ENCODE results near the gene MRPL45.

The MRPL45 gene

DNA sequence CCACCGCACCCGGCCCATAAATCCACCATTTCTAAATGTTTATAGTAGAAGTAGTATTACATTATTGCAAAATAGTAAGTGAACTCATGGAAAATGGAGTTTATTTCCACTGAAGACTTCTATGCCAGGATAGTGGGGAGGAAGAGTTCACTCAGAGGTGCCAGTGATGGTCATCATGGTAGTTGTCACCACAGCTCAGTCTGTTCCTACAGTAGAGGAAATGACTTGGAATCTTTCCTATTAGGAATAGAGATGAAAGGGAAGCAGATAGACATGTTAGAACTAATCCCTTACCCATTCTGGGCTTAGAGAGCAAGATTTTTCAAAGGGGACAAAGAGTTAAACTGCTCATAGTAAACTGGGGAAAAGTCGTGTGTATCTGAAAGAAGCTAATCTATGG is 20.1 kb downstream of the MRPL45 start:
- H3K4me1 Mint-ChIP-seq (ENCODE audit: low read depth) = no peaks in the 10 kb centered on the region
- H3K4me3 Mint-ChIP-seq = no peak overlapping the region
- H3K27ac Mint-ChIP-seq = no peak overlapping the region
- peaks cover 11% of the 10 kb centered on the region for H3K36me3 Mint-ChIP-seq
- no peaks in the 10 kb centered on the region for H3K9me3 Mint-ChIP-seq (ENCODE audit: low read depth)
- no peaks in the 10 kb centered on the region for H3K27me3 Mint-ChIP-seq

DNA sequence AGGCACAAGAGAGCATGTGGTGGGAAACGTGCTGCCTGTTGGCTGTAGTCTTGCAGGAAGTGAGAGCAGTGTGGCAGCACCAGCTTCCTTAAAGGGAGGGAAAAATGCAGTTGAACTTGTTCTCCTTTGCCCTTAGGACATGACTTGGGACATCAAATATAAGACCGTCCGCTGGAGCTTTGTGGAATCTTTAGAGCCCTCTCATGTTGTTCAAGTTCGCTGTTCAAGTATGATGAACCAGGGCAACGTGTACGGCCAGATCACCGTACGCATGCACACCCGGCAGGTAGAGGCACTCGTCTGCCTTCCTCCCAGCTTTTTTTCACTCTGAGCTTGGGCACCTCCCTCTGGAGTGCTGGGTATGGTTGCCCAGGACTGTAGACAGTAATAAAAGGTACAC is 23.5 kb downstream of the MRPL45 start:
- Mint-ChIP-seq H3K36me3 (peaks cover 12% of the 10 kb centered on the region), H3K27ac (no peak overlapping the region), H3K4me3 (no peak overlapping the region), H3K9me3 (ENCODE audit: low read depth) (no peaks in the 10 kb centered on the region), H3K4me1 (ENCODE audit: low read depth) (peaks cover 6% of the 10 kb centered on the region), H3K27me3 (no peaks in the 10 kb centered on the region)

DNA sequence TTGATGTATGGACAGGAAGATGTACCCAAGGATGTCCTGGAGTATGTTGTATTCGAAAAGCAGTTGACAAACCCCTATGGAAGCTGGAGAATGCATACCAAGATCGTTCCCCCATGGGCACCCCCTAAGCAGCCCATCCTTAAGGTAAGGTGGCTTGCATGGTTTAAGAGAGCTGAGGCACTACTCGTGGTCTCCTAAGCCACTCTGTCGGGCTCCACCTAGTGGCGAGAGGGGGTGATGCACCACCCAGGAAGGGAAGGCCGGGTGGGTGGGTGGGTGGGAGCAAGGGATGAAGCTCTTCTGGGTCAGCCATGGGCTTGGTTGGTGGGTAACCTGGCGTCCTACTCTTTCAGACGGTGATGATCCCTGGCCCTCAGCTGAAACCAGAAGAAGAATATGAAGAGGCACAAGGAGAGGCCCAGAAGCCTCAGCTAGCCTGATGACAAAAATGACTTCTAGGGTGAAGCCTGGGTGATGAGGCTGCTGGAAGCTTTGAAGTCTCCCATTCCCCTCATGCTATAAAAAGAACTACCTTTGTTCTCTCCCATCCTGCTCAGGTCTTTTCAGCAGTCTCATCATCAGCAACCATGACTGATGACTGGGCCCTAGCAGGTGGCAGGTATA is 25.3 kb downstream of the MRPL45 start:
- Mint-ChIP-seq H3K9me3 (ENCODE audit: low read depth) (no peaks in the 10 kb centered on the region), H3K4me3 (no peak overlapping the region), H3K27ac (no peak overlapping the region), H3K4me1 (ENCODE audit: low read depth) (peaks cover 13% of the 10 kb centered on the region), H3K27me3 (no peaks in the 10 kb centered on the region), H3K36me3 (peaks cover 8% of the 10 kb centered on the region)

DNA sequence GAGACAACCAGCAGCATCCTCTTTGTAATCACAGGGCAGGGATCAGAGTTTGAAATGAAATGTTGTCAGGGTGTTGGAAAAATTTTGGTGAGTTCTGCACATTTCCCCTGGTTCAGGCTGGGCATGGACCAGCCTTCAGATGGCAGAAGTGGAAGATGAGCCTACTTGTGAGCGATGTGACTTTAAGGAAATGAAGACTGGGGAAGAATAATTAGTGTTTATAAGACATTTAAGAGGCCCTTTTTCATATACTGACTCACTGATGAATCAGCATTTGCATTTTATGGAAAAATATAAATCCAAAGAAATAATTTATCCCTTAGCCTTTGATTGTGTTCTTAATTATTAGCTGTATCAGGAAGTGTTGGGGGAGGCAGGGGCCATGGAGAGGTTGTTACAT is 25.9 kb downstream of the MRPL45 start:
- Mint-ChIP-seq H3K27ac (no peak overlapping the region), H3K4me1 (ENCODE audit: low read depth) (peaks cover 15% of the 10 kb centered on the region), H3K4me3 (no peak overlapping the region), H3K27me3 (no peaks in the 10 kb centered on the region), H3K36me3 (peaks cover 8% of the 10 kb centered on the region), H3K9me3 (ENCODE audit: low read depth) (no peaks in the 10 kb centered on the region)

DNA sequence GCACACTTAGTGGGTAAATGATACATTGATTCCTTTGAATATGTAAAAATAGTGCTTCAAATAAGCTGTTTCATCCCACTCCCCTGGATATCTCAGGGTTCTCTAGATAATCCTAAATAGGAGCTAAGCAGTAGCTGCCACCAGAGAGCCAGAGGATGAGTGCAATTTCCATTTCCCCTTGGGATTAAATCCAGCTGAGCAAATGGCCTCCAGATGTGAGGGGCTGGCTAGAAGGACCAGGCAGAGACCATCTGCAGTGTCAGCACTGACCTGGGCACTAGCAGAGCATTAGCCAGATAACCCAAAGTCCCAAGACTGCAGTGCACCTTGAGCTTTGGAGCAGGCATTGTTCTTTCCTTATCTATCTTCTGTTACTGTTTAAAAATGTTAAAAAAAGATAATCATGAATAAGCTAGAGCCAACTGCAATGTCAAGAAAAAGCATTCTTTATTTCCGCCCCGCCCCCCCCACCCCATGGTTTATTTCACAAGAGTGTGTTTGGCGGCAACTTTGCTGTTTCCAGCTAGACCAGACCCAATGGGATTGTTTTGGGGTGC is 27.3 kb downstream of the MRPL45 start:
- no peaks in the 10 kb centered on the region for H3K27me3 Mint-ChIP-seq
- H3K9me3 Mint-ChIP-seq (ENCODE audit: low read depth) = no peaks in the 10 kb centered on the region
- H3K27ac Mint-ChIP-seq = no peak overlapping the region
- H3K4me3 Mint-ChIP-seq = no peak overlapping the region
- H3K36me3 Mint-ChIP-seq = peaks cover 6% of the 10 kb centered on the region
- peaks cover 16% of the 10 kb centered on the region for H3K4me1 Mint-ChIP-seq (ENCODE audit: low read depth)

DNA sequence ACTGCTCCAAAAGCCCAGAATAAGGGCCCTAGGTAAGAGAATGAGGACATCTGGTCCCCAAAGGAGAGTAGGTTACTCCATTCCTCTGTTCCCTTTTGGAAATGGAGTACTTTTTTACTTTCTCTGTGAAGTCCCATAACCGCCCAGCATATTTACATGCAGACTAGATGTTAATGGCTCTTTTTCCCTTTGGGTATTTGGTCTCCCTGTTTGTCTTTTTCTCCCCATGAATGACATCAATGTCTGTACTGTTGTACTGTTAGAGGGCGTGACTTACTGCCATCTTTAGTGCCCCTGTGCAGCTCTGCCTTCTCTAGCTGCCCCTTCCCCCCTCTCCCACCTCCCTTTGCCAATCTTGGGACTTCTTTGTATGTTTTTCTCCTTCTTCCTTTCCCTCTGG is 27.8 kb downstream of the MRPL45 start:
- peaks cover 16% of the 10 kb centered on the region for H3K4me1 Mint-ChIP-seq (ENCODE audit: low read depth)
- H3K27ac Mint-ChIP-seq = no peak overlapping the region
- H3K36me3 Mint-ChIP-seq = peaks cover 6% of the 10 kb centered on the region
- H3K27me3 Mint-ChIP-seq = no peaks in the 10 kb centered on the region
- no peak overlapping the region for H3K4me3 Mint-ChIP-seq
- H3K9me3 Mint-ChIP-seq (ENCODE audit: low read depth) = no peaks in the 10 kb centered on the region

DNA sequence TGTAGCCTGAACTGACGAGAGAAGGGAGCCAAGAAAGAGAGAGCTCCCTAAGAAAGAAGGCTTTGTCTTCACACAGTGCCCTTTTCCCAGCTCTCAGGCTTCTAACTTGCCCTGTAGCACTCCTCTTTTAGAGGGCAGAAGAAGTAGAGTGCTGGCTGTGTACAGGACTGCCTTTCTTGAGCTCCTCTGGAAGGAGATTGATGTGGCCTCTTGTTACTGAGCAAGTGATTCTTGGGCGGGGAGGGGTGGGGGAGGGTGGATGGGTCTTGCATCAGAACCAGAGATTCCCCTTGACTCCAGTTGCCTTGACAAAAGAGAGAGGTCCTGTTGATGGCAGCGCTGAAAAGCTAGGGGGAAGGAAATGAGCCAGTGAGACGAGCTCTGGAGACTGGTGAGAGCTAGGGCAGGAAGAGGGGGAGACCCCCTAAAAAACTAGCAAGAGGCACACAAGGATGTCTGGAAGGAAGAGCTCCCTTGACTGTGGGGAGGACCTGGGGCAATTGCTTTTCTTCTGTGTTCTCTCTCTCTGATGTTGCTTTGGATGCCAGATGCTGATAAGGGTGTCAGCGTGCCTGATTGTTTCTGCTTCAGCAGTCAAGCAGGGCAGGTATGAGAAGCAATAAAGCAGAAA is 28.4 kb downstream of the MRPL45 start:
- H3K9me3 Mint-ChIP-seq (ENCODE audit: low read depth) = no peaks in the 10 kb centered on the region
- H3K4me1 Mint-ChIP-seq (ENCODE audit: low read depth) = peaks cover 16% of the 10 kb centered on the region
- H3K36me3 Mint-ChIP-seq = peaks cover 6% of the 10 kb centered on the region
- no peak overlapping the region for H3K27ac Mint-ChIP-seq
- H3K4me3 Mint-ChIP-seq = no peak overlapping the region
- no peaks in the 10 kb centered on the region for H3K27me3 Mint-ChIP-seq

DNA sequence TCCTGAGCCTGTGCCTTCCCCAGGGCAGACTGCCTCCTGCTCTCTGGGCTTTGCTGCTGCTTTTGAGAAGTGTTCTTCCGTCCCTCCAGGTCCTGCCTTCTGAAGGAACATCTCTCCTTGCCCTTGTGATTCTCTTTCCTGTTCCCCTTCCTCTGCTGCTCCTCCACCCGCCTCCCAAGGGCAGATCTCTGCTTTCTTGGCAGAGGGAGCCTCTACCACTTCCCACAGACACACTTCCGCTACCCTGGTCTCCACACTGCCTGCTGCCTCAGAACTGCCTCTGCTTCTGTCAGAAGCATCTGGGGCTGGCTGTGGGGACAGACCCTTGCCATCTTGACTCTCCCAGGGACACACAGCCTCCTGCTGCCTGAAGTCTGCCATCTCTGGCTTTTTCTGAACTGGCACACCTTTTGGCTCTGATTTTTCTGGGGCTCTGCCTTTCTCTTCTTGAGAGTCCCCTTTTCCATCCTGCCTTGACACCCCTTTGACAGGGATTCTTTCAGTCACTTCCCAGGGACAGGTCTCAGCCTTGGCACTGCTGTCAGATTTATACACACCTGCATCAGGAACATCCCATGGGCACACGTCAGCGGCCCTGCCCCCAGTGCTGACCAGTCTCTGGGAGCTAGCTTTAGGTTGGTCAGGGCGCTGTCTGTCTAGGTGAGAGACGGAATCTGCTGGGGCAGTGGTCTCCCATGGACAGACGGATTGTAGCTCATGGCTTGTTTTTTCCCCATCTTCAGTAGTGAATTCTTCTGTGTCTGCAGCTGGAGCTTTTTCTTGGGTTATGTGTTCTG is 30.2 kb downstream of the MRPL45 start:
- no peaks in the 10 kb centered on the region for H3K27me3 Mint-ChIP-seq
- H3K4me1 Mint-ChIP-seq (ENCODE audit: low read depth) = peaks cover 16% of the 10 kb centered on the region
- H3K4me3 Mint-ChIP-seq = no peak overlapping the region
- H3K27ac Mint-ChIP-seq = no peak overlapping the region
- H3K9me3 Mint-ChIP-seq (ENCODE audit: low read depth) = no peaks in the 10 kb centered on the region
- H3K36me3 Mint-ChIP-seq = peaks cover 3% of the 10 kb centered on the region

DNA sequence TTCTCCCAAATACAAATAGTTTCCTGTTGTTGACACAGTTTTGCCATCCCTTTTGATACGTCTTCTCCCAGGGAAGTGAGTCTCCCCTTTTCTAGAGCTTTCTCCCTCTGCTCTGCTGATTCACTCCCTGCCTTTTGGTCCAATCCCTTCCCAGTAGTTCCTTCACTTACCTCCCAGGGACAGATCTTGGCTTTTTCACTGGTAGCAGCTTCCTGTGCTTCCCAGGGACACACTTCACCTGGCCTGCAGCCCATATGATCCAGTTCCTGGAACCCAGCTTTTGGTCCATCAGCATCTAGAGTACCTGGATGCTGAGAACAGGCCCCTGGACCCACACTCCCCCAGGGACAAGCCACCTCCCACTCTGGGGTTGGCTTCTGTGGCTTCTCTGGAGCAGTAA is 31.0 kb downstream of the MRPL45 start:
- Mint-ChIP-seq H3K4me1 (ENCODE audit: low read depth) (peaks cover 16% of the 10 kb centered on the region), H3K36me3 (no peaks in the 10 kb centered on the region), H3K9me3 (ENCODE audit: low read depth) (no peaks in the 10 kb centered on the region), H3K27ac (no peak overlapping the region), H3K27me3 (no peaks in the 10 kb centered on the region), H3K4me3 (no peak overlapping the region)

DNA sequence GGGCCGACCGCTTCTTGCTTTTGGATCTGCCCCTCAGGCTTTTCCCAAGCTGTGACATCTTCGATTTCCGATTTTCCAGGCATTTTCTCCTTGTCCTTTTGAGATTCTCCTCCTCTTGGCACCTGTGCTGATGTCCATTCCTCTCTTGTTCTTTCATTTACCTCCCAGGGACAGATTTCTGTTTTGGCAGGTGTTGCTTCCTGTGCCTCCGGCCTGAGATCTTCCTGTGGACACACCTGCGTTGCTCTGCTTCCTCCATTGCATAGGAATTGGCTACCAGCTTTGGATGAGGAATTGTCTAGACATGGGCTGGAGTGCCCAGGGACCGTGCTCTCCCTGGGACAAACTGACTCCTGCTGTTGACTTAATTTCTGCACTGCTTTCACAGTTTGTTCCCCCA is 31.7 kb downstream of the MRPL45 start:
- H3K4me3 Mint-ChIP-seq = no peak overlapping the region
- peaks cover 16% of the 10 kb centered on the region for H3K4me1 Mint-ChIP-seq (ENCODE audit: low read depth)
- H3K9me3 Mint-ChIP-seq (ENCODE audit: low read depth) = no peaks in the 10 kb centered on the region
- H3K27me3 Mint-ChIP-seq = peaks cover 1% of the 10 kb centered on the region
- no peak overlapping the region for H3K27ac Mint-ChIP-seq
- H3K36me3 Mint-ChIP-seq = no peaks in the 10 kb centered on the region

DNA sequence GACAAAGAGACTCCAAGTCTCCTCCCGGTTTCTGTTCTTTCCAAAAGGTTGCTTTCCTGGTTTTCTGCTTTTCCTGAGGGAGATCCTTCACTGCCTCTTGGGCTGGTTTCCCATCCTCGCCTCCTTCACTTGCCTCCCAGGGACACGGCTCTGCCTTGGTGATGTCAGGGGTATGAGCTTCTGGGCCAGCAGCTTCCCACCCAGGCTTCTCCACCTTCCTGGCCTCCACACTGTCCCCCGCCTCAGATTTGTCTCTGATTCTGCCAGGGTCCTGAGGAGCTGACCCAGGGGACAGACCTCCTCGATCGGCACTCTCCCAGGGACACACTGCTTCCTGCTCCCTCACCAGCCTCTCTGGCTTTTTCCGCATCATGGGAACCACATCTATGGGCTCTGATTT is 32.3 kb downstream of the MRPL45 start:
- Mint-ChIP-seq H3K27ac (no peak overlapping the region), H3K27me3 (peaks cover 3% of the 10 kb centered on the region), H3K4me1 (ENCODE audit: low read depth) (peaks cover 16% of the 10 kb centered on the region), H3K36me3 (no peaks in the 10 kb centered on the region), H3K9me3 (ENCODE audit: low read depth) (no peaks in the 10 kb centered on the region), H3K4me3 (no peak overlapping the region)

DNA sequence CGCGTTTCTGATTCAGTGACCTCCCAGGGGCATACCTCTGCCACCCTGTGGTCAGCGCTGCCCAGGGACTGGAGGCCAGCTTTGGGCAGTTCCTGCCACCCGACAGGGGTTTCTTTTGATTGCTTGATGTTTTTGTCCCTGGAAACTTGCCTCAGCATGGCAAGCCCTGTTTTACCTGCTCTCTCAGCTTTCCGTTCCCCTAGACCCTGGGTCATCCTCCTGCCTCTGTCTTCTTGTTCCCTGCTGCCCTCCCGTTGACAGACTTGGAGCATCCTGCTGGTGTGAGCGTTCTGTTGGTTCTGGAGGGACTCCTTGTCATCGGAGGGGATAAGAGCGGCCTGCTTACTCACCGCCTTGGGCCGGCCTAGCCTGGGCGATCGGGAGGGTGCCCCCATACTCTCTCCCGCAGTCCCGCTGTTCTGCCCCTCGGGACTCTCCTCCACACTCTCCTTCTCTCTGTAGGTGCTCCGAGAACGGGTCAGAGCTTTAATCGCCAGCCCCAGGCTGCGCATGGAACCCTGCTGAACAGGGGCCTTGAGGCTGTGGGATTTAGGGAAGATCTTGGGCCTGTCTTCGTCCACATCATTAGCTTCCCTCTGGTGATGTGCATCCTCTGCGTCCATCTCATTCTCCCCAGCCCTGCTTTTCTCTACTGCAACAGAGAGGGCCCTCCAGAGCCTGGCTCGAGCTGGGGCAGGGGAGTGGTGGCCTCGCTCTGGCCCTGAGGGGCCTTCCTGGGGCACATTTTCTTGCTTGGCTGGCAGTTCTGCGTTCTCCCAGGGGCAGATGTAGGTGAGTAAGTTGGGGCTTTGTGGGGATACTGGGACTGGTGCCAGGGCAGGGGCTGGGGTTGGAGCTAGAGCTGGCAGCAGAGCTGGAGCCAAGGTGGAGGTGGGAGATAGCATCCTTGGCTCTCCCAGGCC is 33.1 kb downstream of the MRPL45 start:
- Mint-ChIP-seq H3K27me3 (peaks cover 3% of the 10 kb centered on the region), H3K27ac (no peak overlapping the region), H3K4me1 (ENCODE audit: low read depth) (peaks cover 13% of the 10 kb centered on the region), H3K9me3 (ENCODE audit: low read depth) (no peaks in the 10 kb centered on the region), H3K4me3 (no peak overlapping the region), H3K36me3 (no peaks in the 10 kb centered on the region)

DNA sequence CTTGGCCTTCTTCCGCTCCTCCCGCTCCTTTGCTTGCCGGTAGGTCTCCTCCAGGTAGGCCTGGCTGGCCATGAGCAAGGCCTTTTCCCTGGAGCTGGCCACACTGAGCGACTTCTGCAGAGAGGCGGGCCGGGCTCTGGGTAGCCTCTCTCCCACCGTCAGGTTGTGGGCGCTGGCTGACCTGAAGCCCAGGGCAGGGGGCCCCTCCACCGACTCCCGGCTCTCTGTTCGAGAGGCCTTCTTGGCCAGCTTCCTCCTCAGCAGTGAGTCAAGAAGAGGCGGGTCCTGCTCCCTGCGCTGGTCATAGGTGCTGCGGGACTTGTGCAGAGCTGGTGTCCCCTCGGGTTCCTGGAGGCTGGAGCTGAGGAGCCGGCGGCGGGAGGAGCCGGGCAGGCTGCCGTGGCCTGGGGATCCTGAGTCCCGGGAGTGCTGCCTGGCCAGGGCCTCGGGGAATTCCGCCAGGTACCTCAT is 34.0 kb downstream of the MRPL45 start:
- no peak overlapping the region for H3K27ac Mint-ChIP-seq
- H3K27me3 Mint-ChIP-seq = peaks cover 3% of the 10 kb centered on the region
- H3K4me3 Mint-ChIP-seq = no peak overlapping the region
- peaks cover 5% of the 10 kb centered on the region for H3K4me1 Mint-ChIP-seq (ENCODE audit: low read depth)
- no peaks in the 10 kb centered on the region for H3K36me3 Mint-ChIP-seq
- no peaks in the 10 kb centered on the region for H3K9me3 Mint-ChIP-seq (ENCODE audit: low read depth)

DNA sequence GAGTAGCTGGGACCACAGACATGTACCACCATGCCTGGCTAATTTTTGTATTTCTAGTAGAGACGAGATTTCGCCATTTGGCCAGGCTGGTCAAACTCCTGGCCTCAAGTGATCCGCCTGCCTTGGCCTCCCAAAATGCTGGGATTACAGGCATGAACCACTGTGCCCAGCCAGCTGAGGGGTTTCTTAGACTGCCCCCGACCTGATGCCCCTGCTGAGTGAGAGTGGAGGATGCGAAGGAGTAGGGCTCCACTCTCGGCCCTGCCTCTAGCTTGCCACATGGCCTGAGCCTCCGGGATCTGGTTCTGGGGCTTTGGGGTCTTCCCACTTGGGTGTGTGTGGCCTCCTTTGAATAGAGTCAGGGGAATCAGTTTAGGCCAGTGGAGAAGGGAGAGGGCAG is 35.8 kb downstream of the MRPL45 start:
- Mint-ChIP-seq H3K36me3 (no peaks in the 10 kb centered on the region), H3K9me3 (ENCODE audit: low read depth) (no peaks in the 10 kb centered on the region), H3K27me3 (peaks cover 3% of the 10 kb centered on the region), H3K4me1 (ENCODE audit: low read depth) (peaks cover 3% of the 10 kb centered on the region), H3K4me3 (no peak overlapping the region), H3K27ac (no peak overlapping the region)

All from activated naive CD8-positive, alpha-beta T cell (primary cell).